ENCODE results near the gene LRMDA. TPM values are rescaled to one million over a fixed set of nuclear protein-coding genes. Genes with fewer than 3 reads are reported as not detected.

Gene LRMDA
- total RNA-seq, 2 experiments from 2014 or later, result not detected

DNA sequence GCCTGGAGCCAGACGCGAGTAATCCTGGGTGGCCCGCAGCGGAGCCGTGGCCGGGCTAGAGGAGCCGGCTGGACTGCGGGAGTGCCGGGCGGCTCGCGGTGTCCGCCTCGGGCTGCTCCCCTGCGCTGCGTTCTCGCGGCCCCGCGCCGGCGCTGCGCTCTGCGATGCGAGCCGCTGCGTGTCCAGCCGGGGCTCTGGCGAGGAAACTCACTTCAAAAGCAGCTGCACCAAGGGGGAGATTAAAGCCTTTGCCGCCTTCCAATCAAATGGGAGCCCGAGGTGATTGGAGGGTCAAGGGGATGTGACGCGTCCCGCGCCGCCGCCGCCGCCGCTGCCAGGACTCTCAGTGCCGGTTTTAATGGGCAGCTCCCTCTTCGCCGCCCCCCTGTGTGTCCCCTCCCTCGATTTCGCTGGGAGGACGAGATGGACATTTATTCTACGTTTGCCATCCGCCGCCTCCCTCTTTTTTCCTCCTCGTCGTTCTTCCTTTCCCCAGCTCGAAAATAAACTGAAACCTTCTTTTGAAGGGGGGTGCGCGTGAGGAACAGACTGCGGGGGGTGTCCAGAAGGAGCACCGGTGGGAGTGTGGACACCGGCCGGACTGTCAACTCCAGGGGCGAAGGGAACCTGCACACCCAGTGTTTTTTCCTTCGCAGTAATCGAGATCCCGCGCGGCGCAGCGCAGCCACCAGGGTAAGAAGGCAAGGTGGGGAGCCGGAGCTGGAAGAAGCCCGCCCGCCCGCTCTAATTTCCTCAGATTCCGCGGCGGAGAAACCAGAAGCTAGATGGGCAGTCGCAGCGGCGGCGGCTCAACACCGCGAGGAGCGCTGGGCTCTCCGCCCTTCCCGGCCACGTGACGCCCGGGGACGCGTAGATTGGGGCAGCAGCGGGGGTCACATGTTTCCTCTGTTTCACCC is 29.6 kb upstream of the LRMDA start, which contains the start of gene ZNF503:
ZNF503 (minus strand) TSS at position 196 of the 917 bp plus-strand sequence. CDS start 345 bp downstream, outside the sequence.
- TF ChIP-seq, protein P1, sequence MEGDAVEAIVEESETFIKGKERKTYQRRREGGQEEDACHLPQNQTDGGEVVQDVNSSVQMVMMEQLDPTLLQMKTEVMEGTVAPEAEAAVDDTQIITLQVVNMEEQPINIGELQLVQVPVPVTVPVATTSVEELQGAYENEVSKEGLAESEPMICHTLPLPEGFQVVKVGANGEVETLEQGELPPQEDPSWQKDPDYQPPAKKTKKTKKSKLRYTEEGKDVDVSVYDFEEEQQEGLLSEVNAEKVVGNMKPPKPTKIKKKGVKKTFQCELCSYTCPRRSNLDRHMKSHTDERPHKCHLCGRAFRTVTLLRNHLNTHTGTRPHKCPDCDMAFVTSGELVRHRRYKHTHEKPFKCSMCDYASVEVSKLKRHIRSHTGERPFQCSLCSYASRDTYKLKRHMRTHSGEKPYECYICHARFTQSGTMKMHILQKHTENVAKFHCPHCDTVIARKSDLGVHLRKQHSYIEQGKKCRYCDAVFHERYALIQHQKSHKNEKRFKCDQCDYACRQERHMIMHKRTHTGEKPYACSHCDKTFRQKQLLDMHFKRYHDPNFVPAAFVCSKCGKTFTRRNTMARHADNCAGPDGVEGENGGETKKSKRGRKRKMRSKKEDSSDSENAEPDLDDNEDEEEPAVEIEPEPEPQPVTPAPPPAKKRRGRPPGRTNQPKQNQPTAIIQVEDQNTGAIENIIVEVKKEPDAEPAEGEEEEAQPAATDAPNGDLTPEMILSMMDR (conservative IDR thresholded peaks at IDR 0.05; ENCODE audit: low read length), result no peak
- no peak for TF ChIP-seq EZH2phosphoT487 (IDR thresholded peaks at IDR 0.05; ENCODE audit: borderline replicate concordance, low read depth, low read length)
- ChIA-PET CTCF (ENCODE audit: unreplicated experiment) (no interaction called here), POLR2A (no interaction called here)
- no peak for DNase-seq (ENCODE audit: low spot score)
- Histone ChIP-seq H3K9me3 (ENCODE audit: low read length) (no peaks in the 10 kb centered on the region), H3K36me3 (ENCODE audit: insufficient read depth, low read length) (no peaks in the 10 kb centered on the region), H3K4me3 (ENCODE audit: low read depth, low read length, poor library complexity, severe bottlenecking) (no peak within 1 kb of the TSS), H2AFZ (ENCODE audit: low read length) (no peak within 1 kb of the TSS), H3K27ac (ENCODE audit: low read depth, low read length, poor library complexity, severe bottlenecking) (no peak within 1 kb of the TSS), H3K79me2 (ENCODE audit: insufficient read depth, low read depth, low read length) (no peaks in the 10 kb centered on the region), H3K9me2 (ENCODE audit: insufficient read depth, low read length) (no peaks in the 10 kb centered on the region), H3K4me2 (ENCODE audit: low read length) (no peak within 1 kb of the TSS), H4K20me1 (ENCODE audit: insufficient read depth, low read length) (no peaks in the 10 kb centered on the region), H3K4me1 (ENCODE audit: insufficient read depth, low read length, poor library complexity, severe bottlenecking) (no peaks in the 10 kb centered on the region)
- intact Hi-C loops (cut with micrococcal nuclease; ENCODE audit: unreplicated experiment), result no loop called here
- BruUV-seq (replicated peaks), result no TSS peak

DNA sequence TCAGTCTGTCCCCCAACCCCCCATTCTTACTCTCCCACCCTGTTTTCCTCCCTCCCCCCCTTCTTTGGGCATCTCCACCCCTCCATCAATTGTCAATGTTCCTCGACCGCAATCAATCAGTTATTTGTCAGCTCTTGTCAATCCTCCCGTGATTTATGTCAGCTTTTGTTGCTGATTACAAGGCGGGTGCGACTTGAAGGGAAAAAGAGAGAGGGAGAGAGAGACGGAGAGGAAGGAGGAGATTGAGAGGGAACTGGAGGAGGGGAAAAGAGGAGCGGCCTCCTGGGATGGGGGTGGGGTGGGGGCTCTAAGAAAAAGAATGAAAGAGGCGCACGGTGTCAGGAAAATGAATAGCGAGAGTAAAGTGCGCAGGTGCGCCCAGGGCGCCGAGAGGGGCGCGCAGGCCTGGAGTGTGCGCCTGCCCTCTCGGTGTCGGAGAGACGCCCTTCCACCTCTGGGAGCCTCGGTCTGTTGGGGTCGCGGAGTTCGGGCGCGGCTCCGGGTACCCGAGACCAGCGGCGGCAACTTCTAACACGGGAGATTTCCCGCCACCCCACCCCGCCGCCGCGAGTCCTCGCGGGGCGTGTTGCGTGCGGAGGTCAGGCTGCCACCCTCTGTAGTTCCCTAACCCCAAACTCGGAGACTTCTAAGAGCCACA is 28.8 kb upstream of the LRMDA start:
- no peaks in the 10 kb centered on the region for H3K79me2 ChIP-seq (ENCODE audit: insufficient read depth, low read depth, low read length)

More for the DNA sequence above, 28.8 kb upstream of the LRMDA start:
- intact Hi-C loops (cut with micrococcal nuclease; ENCODE audit: unreplicated experiment), result no loop called here
- no peak for TF ChIP-seq EZH2phosphoT487 (IDR thresholded peaks at IDR 0.05; ENCODE audit: borderline replicate concordance, low read depth, low read length)
- TF ChIP-seq, protein P1 (conservative IDR thresholded peaks at IDR 0.05; ENCODE audit: low read length), result no peak
- CTCF ChIA-PET (ENCODE audit: unreplicated experiment), result no interaction called here
- H3K4me3 ChIP-seq (ENCODE audit: low read depth, low read length, poor library complexity, severe bottlenecking), result no peak overlapping the region
- no peaks in the 10 kb centered on the region for H3K9me2 ChIP-seq (ENCODE audit: insufficient read depth, low read length)
- no peaks in the 10 kb centered on the region for H4K20me1 ChIP-seq (ENCODE audit: insufficient read depth, low read length)
- no peak overlapping the region for H2AFZ ChIP-seq (ENCODE audit: low read length)
- POLR2A ChIA-PET, result no interaction called here
- no peaks in the 10 kb centered on the region for H3K4me1 ChIP-seq (ENCODE audit: insufficient read depth, low read length, poor library complexity, severe bottlenecking)
- no TSS peak for BruUV-seq (replicated peaks)
- H3K9me3 ChIP-seq (ENCODE audit: low read length), result no peaks in the 10 kb centered on the region
- no peak overlapping the region for H3K4me2 ChIP-seq (ENCODE audit: low read length)
- no peak for DNase-seq (ENCODE audit: low spot score)
- no peaks in the 10 kb centered on the region for H3K36me3 ChIP-seq (ENCODE audit: insufficient read depth, low read length)
- no peak overlapping the region for H3K27ac ChIP-seq (ENCODE audit: low read depth, low read length, poor library complexity, severe bottlenecking)

All from OCI-LY7 (cell line).